HG03066 (cell line): ENCODE measurements around the gene SYNPR.
"Not testable (repeated sequence)": the region's sequence is repeated elsewhere in the genome, so short reads cannot be mapped to it uniquely, and the experiment has no call there.

ENCODE experiments used
- ATAC-seq: cut with Tn5 transposase; IDR thresholded peaks from one replicate; pipeline ENCODE4 v1.9.1; 2021; ENCODE audit warnings: low read depth; ENCODE audit not compliant: unreplicated experiment

The SYNPR gene

DNA sequence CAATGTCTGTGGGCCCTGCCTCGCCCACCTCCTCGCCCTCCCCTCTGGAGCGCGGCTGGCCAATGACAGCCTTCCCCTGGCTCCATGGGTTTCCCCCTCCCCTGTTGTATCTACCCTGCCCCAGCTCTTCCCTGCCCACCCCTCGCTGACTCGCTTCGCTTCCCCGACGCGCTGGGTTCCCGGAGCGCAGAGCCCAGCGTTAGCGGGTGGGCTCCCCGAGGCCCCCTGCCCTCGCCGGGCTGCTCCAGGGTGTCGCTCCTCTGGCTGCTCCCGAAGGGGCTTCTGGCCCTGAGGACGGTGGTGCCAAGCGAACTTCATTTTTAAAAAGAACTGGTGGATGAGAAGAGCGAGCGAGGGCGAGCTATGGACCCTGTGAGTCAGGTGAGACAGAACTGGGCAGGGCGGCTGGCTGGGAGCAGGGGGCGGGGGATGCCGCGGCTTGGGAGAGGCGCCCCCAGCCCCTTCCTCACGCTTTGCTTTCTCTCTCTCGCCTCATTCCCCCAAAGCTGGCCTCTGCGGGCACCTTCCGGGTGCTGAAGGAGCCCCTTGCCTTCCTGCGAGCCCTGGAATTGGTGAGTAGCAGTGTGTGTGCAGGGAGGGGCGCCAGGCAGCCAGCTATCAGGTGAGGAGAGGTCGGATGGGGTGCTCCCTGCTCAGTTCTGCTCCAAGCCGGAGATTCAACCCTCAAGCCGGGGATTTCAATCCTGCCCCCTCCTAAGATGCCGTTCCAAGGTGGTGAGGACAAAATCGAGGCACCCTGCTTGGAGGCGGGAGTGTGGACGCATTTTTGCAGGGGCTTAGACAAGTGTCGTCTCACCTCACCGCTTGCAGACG is at the start of gene SYNPR:
Gene SYNPR, plus strand, starts transcription at position 138 of the 834 bp plus-strand sequence.
- no peak for ATAC-seq

DNA sequence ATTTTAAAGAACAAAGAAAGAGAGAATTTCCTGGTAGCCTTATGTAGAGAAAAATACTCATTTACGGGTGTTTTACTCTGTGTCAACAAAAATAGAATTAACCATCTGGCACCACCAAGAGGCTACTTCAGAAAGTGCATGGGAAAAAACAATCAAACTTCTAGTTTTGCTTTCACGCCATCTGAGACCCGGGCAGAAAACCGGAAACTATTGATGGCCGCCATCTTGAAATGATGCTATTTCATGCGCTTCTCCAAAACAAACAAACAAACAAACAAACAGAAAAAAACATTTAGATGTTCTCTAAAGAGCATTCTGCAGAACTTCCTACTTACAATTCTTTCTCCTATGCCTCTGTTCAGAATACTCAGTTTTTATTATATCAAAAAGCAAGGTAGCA is 49.4 kb upstream of the SYNPR start:
- peak; percentile 83 for ATAC-seq

GRCh38 chr3:63230146-63230545 is 48.0 kb upstream of the SYNPR start:
- ATAC-seq: no peak

DNA sequence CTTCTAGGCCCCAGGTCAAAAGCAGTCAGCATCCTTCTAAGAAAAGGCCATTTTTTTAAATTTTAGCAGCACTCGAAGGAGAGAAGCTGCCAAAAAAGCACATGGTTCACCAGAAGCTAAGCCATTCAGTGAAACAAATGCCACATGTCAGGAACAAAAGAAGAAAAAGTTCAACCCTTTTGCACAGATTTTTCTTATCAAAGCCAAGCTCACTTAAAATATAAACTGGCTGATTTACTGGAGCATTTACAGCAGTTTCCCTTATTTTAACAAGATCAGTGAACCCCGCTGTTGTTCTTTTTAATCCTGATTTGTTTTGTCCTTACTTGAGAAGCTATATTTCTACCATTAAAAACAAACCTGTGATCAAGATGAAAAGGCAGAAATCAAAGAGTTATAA is 46.5 kb upstream of the SYNPR start:
- no peak for ATAC-seq

GRCh38 chr3:63232764-63233396 is 45.2 kb upstream of the SYNPR start:
- ATAC-seq: no peak

- ATAC-seq: no peak
Measured at GRCh38 chr3:63240381-63240902, 37.7 kb upstream of the SYNPR start.

DNA sequence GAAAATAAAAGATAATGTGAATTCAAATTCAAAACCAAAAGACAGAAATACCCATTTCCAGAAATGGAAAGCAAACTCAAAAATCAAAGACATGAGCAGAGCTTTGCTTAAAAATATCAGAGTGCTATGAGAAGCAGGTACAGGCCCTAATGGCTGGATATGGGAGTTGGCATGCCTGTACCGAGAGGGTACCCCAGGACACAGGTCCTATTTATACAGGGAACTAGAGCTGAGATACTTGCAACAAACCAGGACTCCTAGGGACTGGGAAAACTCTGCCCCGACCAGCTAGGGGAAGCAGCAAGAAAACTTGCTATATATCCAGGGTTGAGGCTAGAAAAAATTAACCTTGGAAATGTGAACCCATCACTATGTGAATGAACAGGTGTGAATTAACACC is 36.0 kb upstream of the SYNPR start:
- ATAC-seq: no peak

- no peak for ATAC-seq
Measured at GRCh38 chr3:63244486-63244885, 33.6 kb upstream of the SYNPR start.

GRCh38 chr3:63245726-63246241 is 32.3 kb upstream of the SYNPR start:
- no peak for ATAC-seq

GRCh38 chr3:63248015-63248414 is 30.1 kb upstream of the SYNPR start:
- no peak for ATAC-seq

- no peak for ATAC-seq
Measured at GRCh38 chr3:63251499-63251898, 26.6 kb upstream of the SYNPR start.

DNA sequence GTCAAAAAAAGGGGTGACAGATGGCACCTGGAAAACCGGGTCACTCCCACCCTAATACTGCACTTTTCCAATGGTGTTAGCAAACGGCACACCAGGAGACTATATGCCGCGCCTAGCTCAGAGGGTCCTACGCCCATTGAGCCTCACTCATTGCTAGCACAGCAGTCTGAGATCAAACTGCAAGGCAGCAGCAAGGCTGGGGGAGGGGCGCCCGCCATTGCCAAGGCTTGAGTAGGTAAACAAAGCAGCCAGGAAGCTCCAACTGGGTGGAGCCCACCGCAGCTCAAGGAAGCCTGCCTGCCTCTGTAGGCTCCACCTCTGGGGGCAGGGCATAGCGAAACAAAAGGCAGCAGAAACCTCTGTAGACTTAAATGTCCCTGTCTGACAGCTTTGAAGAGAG is 22.3 kb upstream of the SYNPR start:
- ATAC-seq: not testable (repeated sequence)

DNA sequence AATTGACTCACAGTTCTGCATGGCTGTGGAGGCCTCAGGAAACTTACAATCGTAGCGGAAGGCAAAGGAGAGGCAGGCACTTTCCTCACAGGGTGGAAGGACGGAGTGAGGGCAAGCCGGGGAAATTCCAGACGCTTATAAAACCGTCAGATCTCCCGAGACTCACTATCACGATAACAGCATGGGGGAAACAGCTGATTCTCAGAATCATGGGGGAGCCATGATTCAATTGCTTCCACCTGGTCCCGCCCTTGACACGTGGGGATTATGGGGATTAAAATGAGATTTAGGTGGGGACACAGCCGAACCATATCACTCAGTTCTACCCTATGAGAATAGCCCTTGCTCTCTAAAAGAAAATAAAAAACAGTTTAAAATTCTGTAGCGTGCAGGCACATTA is 13.4 kb upstream of the SYNPR start:
- no peak for ATAC-seq

- ATAC-seq: no peak
Measured at GRCh38 chr3:63274359-63274758, 3.7 kb upstream of the SYNPR start.

- ATAC-seq: no peak
Measured at GRCh38 chr3:63279005-63279841, 1.1 kb downstream of the SYNPR start.

- no peak for ATAC-seq
Measured at GRCh38 chr3:63287610-63288009, 9.5 kb downstream of the SYNPR start.

GRCh38 chr3:63290686-63291085 is 12.6 kb downstream of the SYNPR start:
- no peak for ATAC-seq

- ATAC-seq: no peak
Measured at GRCh38 chr3:63294332-63294731, 16.2 kb downstream of the SYNPR start.

DNA sequence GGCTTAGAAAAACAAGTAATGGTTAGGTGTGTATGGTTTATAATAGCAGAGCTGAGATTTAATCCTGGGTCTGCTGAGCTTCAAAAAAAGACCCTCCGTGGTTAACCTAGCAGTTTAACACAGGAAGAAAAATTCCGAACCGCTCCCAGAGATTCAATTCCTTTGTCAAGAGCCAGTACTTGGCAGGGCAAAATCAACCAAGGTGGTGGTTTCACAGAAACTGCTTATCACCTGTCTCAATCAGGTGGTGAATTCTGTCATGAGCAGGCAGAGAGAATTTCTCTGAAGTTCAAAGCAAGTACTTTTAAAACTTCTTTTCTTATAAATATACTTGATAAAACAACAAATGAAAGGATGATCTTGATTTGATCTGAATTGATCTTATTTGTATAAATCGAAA is 17.2 kb downstream of the SYNPR start:
- no peak for ATAC-seq

DNA sequence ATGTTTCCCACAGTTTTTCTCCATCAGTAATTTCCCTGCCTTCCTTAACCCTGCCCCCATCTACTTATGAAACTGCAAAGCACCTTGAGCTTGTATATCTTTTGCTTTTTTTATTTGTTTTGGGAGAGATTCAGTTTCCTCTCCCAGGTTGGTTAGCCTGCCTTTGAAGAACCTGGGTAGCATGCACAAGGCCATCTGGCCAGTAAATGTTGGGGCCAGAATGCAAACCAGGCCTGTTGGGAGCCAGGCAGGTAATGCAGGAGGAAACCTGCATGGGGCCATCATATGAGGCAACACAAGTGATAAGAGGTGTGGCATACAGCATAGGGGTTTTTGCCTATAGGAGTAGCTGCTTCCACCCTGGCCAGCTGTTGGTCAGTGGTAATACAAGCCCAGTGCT is 17.7 kb downstream of the SYNPR start:
- no peak for ATAC-seq

- no peak for ATAC-seq
Measured at GRCh38 chr3:63296249-63296648, 18.1 kb downstream of the SYNPR start.
